AG09309 (cell line): ENCODE measurements around the gene SLC1A2.

Source experiments
- DNase-seq: peaks from one replicate; pipeline ENCODE4 v3.0.0-alpha.2; 2010; ENCODE audit warnings: low read depth
- H3K4me3 ChIP-seq: 2 replicates; pipeline ENCODE4 v1.5.1; 2011; ENCODE audit warnings: mild to moderate bottlenecking, low read depth, low read length, moderate library complexity; ENCODE audit not compliant: control insufficient read depth
- CTCF ChIP-seq: IDR thresholded peaks from 2 replicates; pipeline ENCODE4 v1.5.1; 2011; ENCODE audit warnings: mild to moderate bottlenecking, low read depth, low read length, inconsistent platforms; ENCODE audit not compliant: insufficient read depth, control insufficient read depth; ENCODE audit errors: missing control alignments

Gene SLC1A2

GRCh38 chr11:35340071-35340470 is 79.3 kb downstream of the SLC1A2 start:
- no peak for TF ChIP-seq CTCF
- no peak overlapping the region for H3K4me3 ChIP-seq
- DNase-seq, result no peak

- H3K4me3 ChIP-seq, result no peak overlapping the region
- DNase-seq, result no peak
- no peak for TF ChIP-seq CTCF
These were observed 80.4 kb downstream of the SLC1A2 start for GRCh38 chr11:35338921-35339320.

GRCh38 chr11:35337914-35338305 is 81.4 kb downstream of the SLC1A2 start:
- TF ChIP-seq CTCF, result no peak
- DNase-seq, result no peak

GRCh38 chr11:35337136-35337913 is 82.0 kb downstream of the SLC1A2 start:
- H3K4me3 ChIP-seq, result no peak overlapping the region
- peak; percentile 97 for DNase-seq
- TF ChIP-seq CTCF, result no peak

More at GRCh38 chr11:35337914-35338305, 81.4 kb downstream of the SLC1A2 start:
- H3K4me3 ChIP-seq, result no peak overlapping the region

GRCh38 chr11:35336726-35337125 is 82.6 kb downstream of the SLC1A2 start:
- TF ChIP-seq CTCF, result no peak

GRCh38 chr11:35335226-35335625 is 84.1 kb downstream of the SLC1A2 start:
- no peak for TF ChIP-seq CTCF
- no peak overlapping the region for H3K4me3 ChIP-seq
- DNase-seq, result no peak

More at GRCh38 chr11:35336726-35337125, 82.6 kb downstream of the SLC1A2 start:
- no peak for DNase-seq
- H3K4me3 ChIP-seq, result no peak overlapping the region
